HepG2 (cell line): ENCODE data around the gene LRP10. TPM values are rescaled to one million over a fixed set of nuclear protein-coding genes. Genes with fewer than 3 reads are reported as not detected.

Experiments
- ATF5 ChIP-seq: sonication (generic); formaldehyde crosslinking; IDR thresholded peaks from 2 replicates; pipeline ENCODE4 v1.4.0; 2020; ENCODE audit warnings: mild to moderate bottlenecking, low read depth, missing genetic modification reagents
- BCLAF1 ChIP-seq: fragments of 450-650 bp; IDR thresholded peaks from 2 replicates; pipeline ENCODE4 v1.6.1; 2017; ENCODE audit warnings: mild to moderate bottlenecking
- CBX1 ChIP-seq: IDR thresholded peaks from one replicate; pipeline ENCODE4 v1.6.1; 2016; ENCODE audit warnings: antibody characterized with exemption, low read depth
- EED ChIP-seq: sonication (generic); formaldehyde crosslinking; IDR thresholded peaks from 2 replicates; pipeline ENCODE4 v1.5.0; 2020; ENCODE audit warnings: mild to moderate bottlenecking, missing genetic modification reagents
- ETS1 ChIP-seq: sonication (generic); formaldehyde crosslinking; IDR thresholded peaks from 2 replicates; pipeline ENCODE4 v1.4.0; 2020; ENCODE audit warnings: missing genetic modification reagents
- FOXM1 ChIP-seq: sonication (generic); formaldehyde crosslinking; IDR thresholded peaks from 2 replicates; pipeline ENCODE4 v1.5.0; 2020; ENCODE audit warnings: missing genetic modification reagents
- IRF2 ChIP-seq: IDR thresholded peaks from 2 replicates; pipeline ENCODE4 v1.6.1; 2018; ENCODE audit warnings: missing genetic modification reagents, missing compliant biosample characterization
- KDM5B ChIP-seq: sonication (generic); formaldehyde crosslinking; IDR thresholded peaks from 2 replicates; pipeline ENCODE4 v1.4.0; 2020; ENCODE audit warnings: missing genetic modification reagents, mild to moderate bottlenecking, borderline replicate concordance
- NR2F2 ChIP-seq: IDR thresholded peaks from 2 replicates; pipeline ENCODE4 v1.6.1; 2012; ENCODE audit warnings: low read depth, inconsistent platforms, borderline replicate concordance
- PBX2 ChIP-seq: IDR thresholded peaks from 2 replicates; pipeline ENCODE4 v1.6.1; 2016; ENCODE audit warnings: control low read depth
- RXRA ChIP-seq: sonication (generic); formaldehyde crosslinking; IDR thresholded peaks from 2 replicates; pipeline ENCODE4 v1.5.1; 2020; ENCODE audit warnings: missing genetic modification reagents
- SAP130 ChIP-seq: IDR thresholded peaks from 2 replicates; pipeline ENCODE4 v1.6.1; 2016; ENCODE audit warnings: low read depth
- SP1 ChIP-seq, 2 experiments: fragments of 450-650 bp in 1 of 2; sonication (generic) in 1 of 2; formaldehyde crosslinking in 1 of 2; IDR thresholded peaks; 2 replicates each; pipeline versions ENCODE4 v1.4.0 to v1.6.1; 2016 to 2020; ENCODE audit warnings: missing genetic modification reagents in 1 of 2
- TAF15 ChIP-seq: fragments of 200-400 bp; formaldehyde crosslinking; IDR thresholded peaks from one replicate; pipeline ENCODE4 v1.6.1; 2018; ENCODE audit warnings: mild to moderate bottlenecking, low read depth, low read length; ENCODE audit not compliant: poor library complexity, severe bottlenecking
- THRA ChIP-seq: sonication (generic); formaldehyde crosslinking; IDR thresholded peaks from 2 replicates; pipeline ENCODE4 v1.4.0; 2020; ENCODE audit warnings: missing genetic modification reagents, borderline replicate concordance
- ZFX ChIP-seq: sonication (generic); formaldehyde crosslinking; IDR thresholded peaks from 2 replicates; pipeline ENCODE4 v1.4.0; 2020; ENCODE audit warnings: mild to moderate bottlenecking, low read depth, missing genetic modification reagents, moderate library complexity
- ZNF326 ChIP-seq: sonication (generic); formaldehyde crosslinking; IDR thresholded peaks from 2 replicates; pipeline ENCODE4 v1.4.0; 2020; ENCODE audit warnings: missing genetic modification reagents, borderline replicate concordance
- ZNF614 ChIP-seq: IDR thresholded peaks from 2 replicates; pipeline ENCODE4 v1.6.1; 2018; ENCODE audit warnings: missing biosample characterization, missing genetic modification reagents, inconsistent platforms, borderline replicate concordance
- ZNF703 ChIP-seq: sonication (generic); formaldehyde crosslinking; IDR thresholded peaks from 2 replicates; pipeline ENCODE4 v1.5.1; 2020; ENCODE audit warnings: missing genetic modification reagents, mild to moderate bottlenecking, moderate library complexity, borderline replicate concordance
- ZNF737 ChIP-seq: sonication (generic); formaldehyde crosslinking; IDR thresholded peaks from 2 replicates; pipeline ENCODE4 v1.5.0; 2020; ENCODE audit warnings: missing genetic modification reagents, mild to moderate bottlenecking, borderline replicate concordance
- ZNF850 ChIP-seq: sonication (generic); formaldehyde crosslinking; conservative IDR thresholded peaks from 2 replicates; pipeline ENCODE4 v1.9.0; 2021; ENCODE audit warnings: mild to moderate bottlenecking, missing genetic modification reagents
- polyA plus RNA-seq, 8 experiments: library from polyadenylated mRNA; depleted of rRNA in 3 of 8; stranded (reverse) in 7 of 8; unstranded in 1 of 8; fragments of >200 nt; fragmentation: Illumina TruSeq in 4 of 8; extraction: Trizol in 4 of 8; gene quantifications; 2 replicates each; pipeline versions ENCODE4 v1.2.1 to v1.2.3, GENCODE V29; 2011 to 2016; ENCODE audit warnings: low read depth in 4 of 8, missing spikeins in 1 of 8, mixed read lengths in 1 of 8; ENCODE audit not compliant: insufficient read depth in 1 of 8
- total RNA-seq, 5 experiments: library from RNA; depleted of rRNA; stranded (reverse); fragments of >200 nt; fragmentation: Illumina TruSeq; extraction: Trizol; gene quantifications; 2 replicates each; pipeline ENCODE4 v1.2.3, GENCODE V29; 2016; ENCODE audit warnings: low read depth in 1 of 5

LRP10 gene
- total and polyA plus RNA-seq, 2 of the 13 experiments (the other 11 are each of a cell fraction or from before 2014, with no cell fraction given) = 16.9 to 45.2 TPM

- TF ChIP-seq CBX1 (no peak), ZNF703 (CRISPR knock-in tag) (no peak), ETS1 (CRISPR knock-in tag) (no peak), ATF5 (CRISPR knock-in tag) (no peak), THRA (CRISPR knock-in tag) (no peak), BCLAF1 (no peak), ZFX (CRISPR knock-in tag) (no peak), ZNF850 (CRISPR knock-in tag) (no peak), SP1 (IDR thresholded peaks at IDR 0.05) (no peak), SP1 (CRISPR knock-in tag; IDR thresholded peaks at IDR 0.05) (no peak), EED (CRISPR knock-in tag) (0 out of 2 replicates have a peak, but pooled peaks have one; percentile 3), TAF15 (peak; percentile 93), PBX2 (CRISPR knock-in tag) (no peak), RXRA (CRISPR knock-in tag) (no peak; the same call in 1 of the 2 replicates), NR2F2 (no peak), SAP130 (CRISPR knock-in tag) (no peak), ZNF326 (CRISPR knock-in tag) (no peak), FOXM1 (no peak), ZNF614 (no peak), IRF2 (CRISPR knock-in tag) (0 out of 2 replicates have a peak, but pooled peaks have one; percentile 25), KDM5B (CRISPR knock-in tag) (no peak), ZNF737 (CRISPR knock-in tag) (no peak)
Measured at GRCh38 chr14:22836301-22837113, 35.0 kb upstream of the LRP10 start, which contains the start of gene MMP14 (continued).
